Fibroblast of lung (primary cell): Measurements from ENCODE around the gene GRB2.

Experiments used
- CTCF ChIP-seq, 2 donors: IDR thresholded peaks in 1 of 2; conservative IDR thresholded peaks in 1 of 2; 1 replicate in 1 of 2; 2 replicates in 1 of 2; pipeline ENCODE4 v1.5.1; 2011 to 2012; ENCODE audit warnings: low read length in 2 of 2, control low read depth in 1 of 2, inconsistent platforms in 1 of 2, low read depth in 1 of 2, mild to moderate bottlenecking in 1 of 2
- EZH2 ChIP-seq: IDR thresholded peaks from 2 replicates; pipeline ENCODE4 v1.5.1; 2012; ENCODE audit warnings: low read length, control low read depth, mild to moderate bottlenecking; ENCODE audit errors: missing control alignments

GRCh38 chr17:75318211-75318610 lies 87.3 kb downstream of the GRB2 start:
- TF ChIP-seq EZH2 = no peak
- TF ChIP-seq CTCF (conservative IDR thresholded peaks at IDR 0.05 in 1 of 2, IDR thresholded peaks at IDR 0.05 in 1 of 2; ENCODE audit: low read depth in 1 of 2, low read length in 2 of 2) = no peak
